DMS153 (cell line): ENCODE data around the gene HNRNPAB.
"Not testable (repeated sequence)": the region's sequence is repeated elsewhere in the genome, so short reads cannot be mapped to it uniquely, and the experiment has no call there.

Source experiments
- DNase-seq: peaks from one replicate; lab custom pipeline; 2025; lab: John Stamatoyannopoulos, UW

Gene HNRNPAB

DNA sequence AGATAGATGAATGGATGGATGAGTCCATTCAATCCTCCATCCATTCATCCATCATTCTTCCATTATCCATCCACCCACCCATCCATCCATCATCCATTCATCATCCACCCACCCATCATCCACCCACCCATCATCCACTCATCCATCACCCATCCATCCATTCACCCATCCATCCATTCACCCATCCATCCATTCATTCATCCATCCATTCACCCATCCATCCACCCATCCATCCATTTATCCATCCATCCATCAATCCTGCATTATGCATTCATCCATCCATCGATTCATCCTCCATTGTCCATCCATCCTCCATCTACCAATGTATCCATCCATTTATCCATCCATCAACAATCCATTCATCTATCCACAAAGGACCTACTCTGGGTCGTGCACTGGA lies 41.1 kb downstream of the HNRNPAB start:
- no peak for DNase-seq

DNA sequence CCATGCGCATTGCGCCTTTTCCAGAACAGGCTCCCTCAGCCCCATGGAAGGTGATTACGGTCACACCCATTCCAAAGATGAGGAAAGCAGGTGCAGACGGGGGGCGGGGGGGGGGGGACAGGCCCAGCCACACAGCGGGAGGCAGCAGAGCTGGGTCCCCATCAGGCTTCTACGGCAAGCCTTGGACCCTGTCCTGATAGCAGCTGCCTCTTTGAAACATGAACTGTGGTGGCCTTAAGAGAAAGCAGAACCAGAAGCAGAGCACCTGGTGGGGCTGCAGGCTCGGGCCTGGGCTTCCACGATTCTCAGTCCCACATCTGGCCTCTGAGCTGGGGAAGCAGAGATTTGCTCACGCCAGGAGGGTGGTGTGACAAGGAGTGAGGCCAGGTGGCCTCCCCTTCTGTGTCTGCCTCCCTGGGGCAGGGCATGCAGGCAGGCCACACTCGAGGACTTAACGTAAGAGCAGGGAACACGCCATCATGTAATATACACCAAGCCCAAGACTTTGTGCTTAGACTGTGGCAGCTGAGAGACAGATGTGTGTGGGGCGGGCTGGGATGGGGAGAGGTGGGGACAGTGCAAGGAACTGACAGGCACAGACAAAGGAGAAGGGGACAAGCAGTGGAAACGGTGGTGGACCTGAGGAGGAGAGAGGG lies 42.4 kb downstream of the HNRNPAB start:
- no peak for DNase-seq

DNA sequence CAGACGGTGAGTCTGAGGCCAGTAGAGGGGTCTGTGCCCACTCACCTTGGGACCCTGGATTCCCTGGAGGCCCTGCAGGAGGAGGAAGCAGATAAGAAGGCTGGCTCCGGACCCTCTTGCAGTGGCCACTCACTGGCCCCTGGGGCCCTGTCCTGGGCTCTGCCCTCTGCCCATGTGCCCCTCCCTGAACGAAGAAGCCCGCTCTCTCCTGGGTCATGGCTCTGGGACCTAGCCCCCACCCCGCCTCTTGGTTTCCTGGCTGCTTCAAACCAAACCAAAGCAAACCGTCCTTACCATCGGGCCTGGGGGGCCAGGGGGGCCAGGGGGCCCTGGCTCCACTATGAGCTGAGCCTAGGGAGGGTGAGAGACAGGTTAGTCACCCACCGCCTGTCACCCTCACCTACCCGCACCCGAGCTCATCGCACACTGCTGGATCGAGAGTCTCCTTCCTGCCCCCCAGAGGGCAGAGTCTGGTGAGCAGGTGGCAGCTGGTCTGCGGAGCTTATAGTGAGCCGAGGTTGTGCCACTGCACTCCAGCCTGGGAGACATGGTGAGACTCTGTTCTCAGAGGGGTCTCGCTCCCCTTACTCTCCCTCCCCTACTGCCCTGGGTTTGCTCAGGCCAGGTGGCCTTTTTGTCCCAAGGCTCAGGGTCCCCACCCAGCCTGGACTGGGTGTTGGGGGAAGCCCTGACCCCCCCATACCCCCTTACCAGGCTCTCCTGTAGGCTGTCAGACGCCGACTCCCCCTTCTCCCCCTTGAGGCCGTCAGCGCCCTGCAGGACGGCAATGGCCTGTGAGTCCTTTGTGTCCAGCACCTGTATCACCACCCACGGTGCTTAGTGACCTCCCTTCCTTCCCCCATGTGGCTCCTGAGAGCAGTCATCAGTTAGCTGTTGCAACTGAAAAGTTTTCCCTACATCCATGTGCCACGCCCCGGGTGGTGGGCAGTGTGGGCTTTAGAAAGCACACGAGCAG lies 43.4 kb downstream of the HNRNPAB start:
- no peak for DNase-seq

DNA sequence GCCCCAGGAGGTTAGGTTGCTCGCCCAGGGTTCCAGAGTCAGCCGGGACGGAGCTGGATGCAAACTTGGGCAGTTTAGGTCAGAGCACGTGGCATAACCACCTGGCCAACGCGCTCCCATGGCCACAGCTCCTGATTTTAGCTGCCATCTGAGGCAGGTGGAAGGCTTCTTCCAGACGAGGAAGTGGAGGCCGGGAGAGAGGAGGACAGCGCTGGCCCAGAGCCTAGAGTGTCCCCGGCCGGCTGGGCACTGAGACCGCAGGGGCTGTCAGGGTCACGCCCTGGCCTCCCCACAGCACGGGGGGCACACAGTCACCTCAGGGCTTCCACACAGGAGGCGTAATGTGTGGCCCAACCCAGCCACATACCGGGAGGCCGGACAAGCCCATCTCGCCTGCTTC lies 44.4 kb downstream of the HNRNPAB start:
- no peak for DNase-seq

DNA sequence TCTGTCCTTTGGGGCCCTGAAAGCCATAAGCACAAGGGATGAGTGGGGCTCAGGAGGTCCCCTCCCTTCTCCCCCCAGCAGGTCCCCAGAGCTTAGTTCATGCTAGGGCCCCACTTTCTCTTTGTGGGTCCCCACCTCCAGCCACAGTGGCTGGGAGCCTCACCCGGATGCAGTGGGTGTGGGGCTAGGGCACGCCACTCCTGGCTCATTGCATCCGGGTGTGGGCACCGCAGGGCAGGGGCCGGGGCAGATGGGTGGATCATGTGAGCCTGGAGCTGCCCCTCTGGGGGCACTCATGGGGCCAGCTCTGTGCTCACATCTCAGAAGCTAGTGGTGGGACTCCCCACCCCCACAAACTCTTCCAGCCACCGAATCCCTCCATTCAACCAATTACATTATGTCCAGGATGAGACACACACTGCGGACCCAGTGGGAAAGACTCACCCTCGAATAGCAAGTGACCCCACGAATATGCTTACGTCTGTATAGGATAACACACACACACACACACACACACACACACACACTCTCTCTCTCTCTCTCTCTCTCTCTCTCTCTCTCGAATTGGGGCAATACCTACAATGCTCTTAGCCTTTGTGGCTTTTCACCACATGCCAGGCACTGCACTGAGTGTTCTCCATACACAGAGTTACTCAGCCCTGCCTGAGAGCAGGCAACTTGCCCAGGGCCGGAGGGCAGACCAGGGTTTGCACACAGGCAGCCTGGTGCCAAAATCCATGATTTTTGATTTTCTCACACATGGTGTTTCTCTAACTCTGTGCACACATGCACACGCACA lies 45.1 kb downstream of the HNRNPAB start:
- no peak for DNase-seq

DNA sequence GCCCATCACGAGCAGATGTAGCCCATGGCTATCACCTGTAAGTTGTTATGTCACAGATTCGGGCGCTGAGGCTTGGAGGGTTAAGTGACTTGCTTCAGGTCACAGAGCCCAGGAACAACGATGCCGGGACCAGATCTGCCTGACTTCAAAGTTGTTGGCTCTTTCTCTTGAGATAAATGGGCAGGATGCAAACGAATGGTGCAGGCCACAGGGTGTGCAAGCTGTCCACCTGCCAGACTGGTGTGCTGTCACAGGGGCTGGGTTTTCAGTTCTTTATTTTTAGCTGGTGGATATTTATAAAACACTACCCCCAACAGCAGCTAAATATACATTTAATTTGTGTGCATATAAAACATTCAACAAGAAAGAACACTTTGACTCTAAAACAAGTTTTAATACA lies 45.9 kb downstream of the HNRNPAB start:
- no peak for DNase-seq

DNA sequence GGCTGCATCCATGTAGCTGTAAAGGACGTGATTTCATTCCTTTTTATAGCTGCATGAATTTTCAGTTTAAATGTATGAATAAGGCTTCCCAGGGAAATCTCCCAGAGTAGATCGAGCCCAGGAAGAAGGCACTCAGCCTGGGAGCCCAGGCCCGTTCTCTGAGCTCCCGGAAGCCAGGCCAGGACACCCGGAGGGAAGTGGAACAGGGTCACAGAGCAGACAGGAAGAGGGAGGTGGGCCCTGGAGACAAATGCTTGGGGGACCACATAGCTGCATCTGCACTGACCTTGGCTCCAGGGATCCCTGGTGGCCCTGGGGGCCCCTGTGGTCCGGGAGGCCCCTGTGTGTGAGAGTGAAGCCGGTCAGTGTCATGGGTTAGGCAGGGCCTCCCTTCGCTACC lies 47.9 kb downstream of the HNRNPAB start:
- DNase-seq = no peak

GRCh38 chr5:178253632-178254031 lies 49.3 kb downstream of the HNRNPAB start:
- not testable (repeated sequence) for DNase-seq

GRCh38 chr5:178256746-178257145 lies 52.4 kb downstream of the HNRNPAB start:
- no peak for DNase-seq

DNA sequence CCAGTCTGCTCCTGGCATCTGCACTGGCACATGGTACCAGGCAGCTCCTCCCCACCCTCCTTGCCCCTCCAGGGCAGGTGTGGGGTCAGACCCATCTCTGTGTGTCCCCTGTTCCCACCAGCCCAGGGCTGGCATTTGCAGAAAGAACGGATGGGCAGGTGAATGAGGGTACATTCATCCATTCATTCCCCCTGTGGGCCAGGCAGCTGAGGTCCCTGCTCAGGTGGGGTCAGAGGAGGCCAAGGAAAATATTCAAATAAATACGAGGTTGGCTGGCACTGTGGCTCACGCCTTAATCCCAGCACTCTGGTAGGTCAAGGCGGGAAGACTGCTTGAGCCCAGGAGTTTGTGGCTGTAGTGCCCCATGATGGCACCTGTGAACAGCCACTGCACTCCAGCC lies 53.3 kb downstream of the HNRNPAB start:
- no peak for DNase-seq

DNA sequence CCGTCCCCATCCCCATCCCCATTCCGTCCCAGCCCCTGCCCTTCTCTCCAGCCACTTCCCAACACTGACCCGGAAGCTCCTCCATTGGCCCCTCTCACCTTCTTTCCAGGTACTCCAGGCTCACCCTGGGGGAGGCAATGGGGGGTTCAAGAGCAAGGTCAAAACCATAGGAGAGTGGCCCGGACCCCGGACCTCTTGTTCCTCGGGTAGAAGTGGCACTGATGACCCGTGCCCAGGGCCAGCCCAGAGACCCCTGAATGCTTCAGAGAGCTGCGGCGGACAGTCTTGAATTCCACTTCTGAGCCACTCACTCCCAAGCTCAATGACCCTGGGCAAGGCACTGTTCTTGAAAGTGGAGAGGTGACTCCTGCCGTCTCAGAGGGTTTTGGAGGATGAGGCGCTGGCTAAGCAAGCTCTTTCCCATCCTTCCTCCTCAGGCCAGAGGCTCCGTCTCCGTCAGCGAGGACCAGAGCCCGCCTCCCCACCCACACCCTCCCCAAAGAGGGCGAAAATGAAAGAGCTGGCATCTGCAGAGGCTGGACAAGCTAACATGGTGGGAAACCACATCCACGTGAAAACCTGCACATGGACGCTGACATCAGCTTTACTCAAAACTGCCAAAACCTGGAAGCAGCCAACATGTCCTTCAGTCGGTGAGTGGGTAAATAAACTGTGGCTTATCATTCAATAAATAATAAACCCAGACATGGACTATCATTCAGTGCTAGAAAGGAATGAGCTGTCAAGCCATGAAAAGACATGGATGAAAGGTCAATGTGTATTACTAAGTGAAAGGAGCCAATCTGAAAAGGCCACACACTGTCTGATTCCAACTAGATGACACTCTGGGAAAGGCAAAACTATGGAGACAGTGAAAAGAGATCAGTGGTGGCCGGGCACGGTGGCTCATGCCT lies 55.5 kb downstream of the HNRNPAB start:
- no peak for DNase-seq
